GM23248 (cell line): ENCODE measurements around the gene TTC21A.

ENCODE experiments used
- EZH2 ChIP-seq: fragments of 200-600 bp; sonication (generic); IDR thresholded peaks from 2 replicates; pipeline ENCODE4 v1.6.1; 2018; ENCODE audit warnings: antibody characterized with exemption, mild to moderate bottlenecking; ENCODE audit not compliant: insufficient read depth, poor library complexity, severe bottlenecking
- EZH2phosphoT487 ChIP-seq: fragments of 200-600 bp; sonication (generic); IDR thresholded peaks from 2 replicates; pipeline ENCODE4 v1.6.1; 2018; ENCODE audit warnings: antibody characterized with exemption, moderate library complexity, mild to moderate bottlenecking, low read depth; ENCODE audit not compliant: insufficient read depth

GRCh38 chr3:39185326-39185958 lies 78.0 kb downstream of the TTC21A start:
- TF ChIP-seq EZH2, result no peak
- no peak for TF ChIP-seq EZH2phosphoT487
